ENCODE results near the gene SH3YL1.

DNA sequence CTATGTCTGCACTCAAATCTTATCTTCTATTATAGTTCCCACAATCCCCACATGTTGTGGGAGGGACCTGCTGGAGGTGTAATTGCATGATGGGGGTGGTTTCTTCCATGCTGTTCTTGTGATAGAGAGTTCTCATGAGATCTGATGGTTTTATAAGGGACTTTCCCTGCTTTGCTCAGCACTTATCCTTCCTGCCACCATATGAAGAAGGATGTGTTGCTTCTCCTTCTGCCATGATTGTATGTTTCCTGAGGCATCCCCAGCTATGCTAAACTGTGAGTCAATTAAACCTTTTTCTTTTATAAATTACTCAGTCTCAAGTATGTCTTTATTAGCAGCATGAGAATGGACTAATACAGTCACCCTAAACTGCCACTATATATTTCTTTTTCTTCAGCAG is 79.1 kb downstream of the SH3YL1 start:
- TF ChIP-seq, protein P1, sequence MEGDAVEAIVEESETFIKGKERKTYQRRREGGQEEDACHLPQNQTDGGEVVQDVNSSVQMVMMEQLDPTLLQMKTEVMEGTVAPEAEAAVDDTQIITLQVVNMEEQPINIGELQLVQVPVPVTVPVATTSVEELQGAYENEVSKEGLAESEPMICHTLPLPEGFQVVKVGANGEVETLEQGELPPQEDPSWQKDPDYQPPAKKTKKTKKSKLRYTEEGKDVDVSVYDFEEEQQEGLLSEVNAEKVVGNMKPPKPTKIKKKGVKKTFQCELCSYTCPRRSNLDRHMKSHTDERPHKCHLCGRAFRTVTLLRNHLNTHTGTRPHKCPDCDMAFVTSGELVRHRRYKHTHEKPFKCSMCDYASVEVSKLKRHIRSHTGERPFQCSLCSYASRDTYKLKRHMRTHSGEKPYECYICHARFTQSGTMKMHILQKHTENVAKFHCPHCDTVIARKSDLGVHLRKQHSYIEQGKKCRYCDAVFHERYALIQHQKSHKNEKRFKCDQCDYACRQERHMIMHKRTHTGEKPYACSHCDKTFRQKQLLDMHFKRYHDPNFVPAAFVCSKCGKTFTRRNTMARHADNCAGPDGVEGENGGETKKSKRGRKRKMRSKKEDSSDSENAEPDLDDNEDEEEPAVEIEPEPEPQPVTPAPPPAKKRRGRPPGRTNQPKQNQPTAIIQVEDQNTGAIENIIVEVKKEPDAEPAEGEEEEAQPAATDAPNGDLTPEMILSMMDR (IDR thresholded peaks at IDR 0.05; ENCODE audit: low read length), result no peak
- TF ChIP-seq EZH2 (optimal IDR thresholded peaks at IDR 0.05; ENCODE audit: low read depth, low read length), result no peak

Data from MM.1S (cell line).